Osteoblast (primary cell): Measurements from ENCODE around the gene EDN2. TPM values are rescaled to one million over a fixed set of nuclear protein-coding genes. Genes with fewer than 3 reads are reported as not detected.

Experiments used
- DNase-seq: peaks from one replicate; pipeline ENCODE4 v3.0.0; 2011; ENCODE audit warnings: low spot score, mixed read lengths; ENCODE audit not compliant: insufficient read length; ENCODE audit errors: missing footprints
- H2AFZ ChIP-seq: 2 replicates; pipeline ENCODE4 v1.6.0; 2011; ENCODE audit warnings: mild to moderate bottlenecking, low read length
- H3K27ac ChIP-seq: 2 replicates; pipeline ENCODE4 v1.5.1; 2011; ENCODE audit warnings: mild to moderate bottlenecking, low read depth, low read length, moderate library complexity
- H3K27me3 ChIP-seq: 2 replicates; pipeline ENCODE4 v1.6.0; 2012; ENCODE audit warnings: mild to moderate bottlenecking, control low read depth, inconsistent platforms, low read length, moderate library complexity; ENCODE audit not compliant: insufficient read depth
- H3K36me3 ChIP-seq: 2 replicates; pipeline ENCODE4 v1.5.1; 2011; ENCODE audit warnings: mild to moderate bottlenecking, low read length, control low read depth, moderate library complexity; ENCODE audit not compliant: insufficient read depth
- H3K4me1 ChIP-seq: 2 replicates; pipeline ENCODE4 v1.5.1; 2011; ENCODE audit warnings: mild to moderate bottlenecking, low read length, control low read depth, moderate library complexity; ENCODE audit not compliant: insufficient read depth
- H3K4me2 ChIP-seq: 2 replicates; pipeline ENCODE4 v1.6.0; 2011; ENCODE audit warnings: mild to moderate bottlenecking, low read length; ENCODE audit not compliant: insufficient read depth
- H3K4me3 ChIP-seq: fragments of 200-600 bp; sonication (generic); 3 replicates; pipeline ENCODE4 v1.5.1; 2012; ENCODE audit warnings: mild to moderate bottlenecking, low read length, inconsistent platforms; ENCODE audit not compliant: insufficient read depth
- H3K79me2 ChIP-seq: 2 replicates; pipeline ENCODE4 v1.6.0; 2012; ENCODE audit warnings: mild to moderate bottlenecking, low read length, control low read depth, inconsistent platforms; ENCODE audit not compliant: insufficient read depth
- H3K9me3 ChIP-seq: 2 replicates; pipeline ENCODE4 v1.5.1; 2011; ENCODE audit warnings: low read depth, low read length, control low read depth
- H4K20me1 ChIP-seq: 2 replicates; pipeline ENCODE4 v1.6.0; 2012; ENCODE audit warnings: mild to moderate bottlenecking, low read length, control low read depth; ENCODE audit not compliant: insufficient read depth
- total RNA-seq: library from RNA; depleted of rRNA; stranded (reverse); fragments of >200 nt; gene quantifications from 2 replicates; pipeline ENCODE4 v1.2.3, GENCODE V29; 2012
- TF ChIP-seq, protein P1 (sequence below): IDR thresholded peaks from 2 replicates; pipeline ENCODE4 v1.5.1; 2011; ENCODE audit warnings: mild to moderate bottlenecking, low read depth, low read length, moderate library complexity; ENCODE audit errors: extremely low read depth

EDN2 gene
- total RNA-seq, 1 donor, result not detected

DNA sequence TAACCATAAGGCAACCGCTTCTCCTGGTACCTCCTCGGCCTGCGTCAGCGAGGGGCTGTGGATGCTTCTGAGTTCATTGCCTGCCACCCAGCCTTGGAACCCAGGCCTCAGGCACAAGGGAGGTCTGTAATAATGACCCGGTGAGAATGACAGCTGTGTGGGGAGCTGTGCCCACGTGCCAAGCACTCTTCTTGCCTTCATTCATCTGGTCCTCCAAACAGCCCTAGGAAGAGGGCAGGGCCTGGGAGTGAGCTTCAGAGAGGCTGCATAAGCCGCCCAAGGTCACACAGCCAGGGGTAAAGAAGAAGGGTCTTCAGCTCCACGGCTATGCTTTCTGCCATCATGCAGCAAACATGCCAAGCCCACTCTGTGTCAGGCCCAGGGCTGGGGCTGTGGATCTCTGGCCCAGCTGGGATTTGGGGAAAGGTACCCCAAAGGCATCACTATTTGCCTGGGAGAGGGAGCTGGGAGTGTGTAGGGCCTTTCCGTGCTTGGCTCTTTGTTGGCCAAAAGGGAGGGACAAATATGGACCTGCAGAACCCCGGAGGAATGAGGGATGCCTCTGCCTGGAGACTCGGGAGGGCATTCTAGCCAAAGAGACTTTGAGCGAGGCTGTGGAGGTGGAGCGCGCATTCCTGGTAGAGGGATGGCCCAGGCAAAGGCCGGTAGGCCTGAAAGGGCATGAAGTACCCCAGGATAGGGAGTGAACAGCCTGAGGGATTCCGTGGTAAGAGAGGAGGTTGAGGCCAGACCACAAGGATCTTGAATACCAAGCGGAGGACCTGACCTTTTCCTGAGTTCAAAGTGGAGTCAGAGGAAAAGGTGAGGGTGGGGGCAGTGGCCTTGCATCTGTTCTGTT lies 10.1 kb upstream of the EDN2 start:
- H3K79me2 ChIP-seq, result no peaks in the 10 kb centered on the region

GRCh38 chr1:41493626-41494350 lies 9.3 kb upstream of the EDN2 start:
- TF ChIP-seq, protein P1, sequence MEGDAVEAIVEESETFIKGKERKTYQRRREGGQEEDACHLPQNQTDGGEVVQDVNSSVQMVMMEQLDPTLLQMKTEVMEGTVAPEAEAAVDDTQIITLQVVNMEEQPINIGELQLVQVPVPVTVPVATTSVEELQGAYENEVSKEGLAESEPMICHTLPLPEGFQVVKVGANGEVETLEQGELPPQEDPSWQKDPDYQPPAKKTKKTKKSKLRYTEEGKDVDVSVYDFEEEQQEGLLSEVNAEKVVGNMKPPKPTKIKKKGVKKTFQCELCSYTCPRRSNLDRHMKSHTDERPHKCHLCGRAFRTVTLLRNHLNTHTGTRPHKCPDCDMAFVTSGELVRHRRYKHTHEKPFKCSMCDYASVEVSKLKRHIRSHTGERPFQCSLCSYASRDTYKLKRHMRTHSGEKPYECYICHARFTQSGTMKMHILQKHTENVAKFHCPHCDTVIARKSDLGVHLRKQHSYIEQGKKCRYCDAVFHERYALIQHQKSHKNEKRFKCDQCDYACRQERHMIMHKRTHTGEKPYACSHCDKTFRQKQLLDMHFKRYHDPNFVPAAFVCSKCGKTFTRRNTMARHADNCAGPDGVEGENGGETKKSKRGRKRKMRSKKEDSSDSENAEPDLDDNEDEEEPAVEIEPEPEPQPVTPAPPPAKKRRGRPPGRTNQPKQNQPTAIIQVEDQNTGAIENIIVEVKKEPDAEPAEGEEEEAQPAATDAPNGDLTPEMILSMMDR, result no peak
- Histone ChIP-seq H3K9me3 (no peaks in the 10 kb centered on the region), H3K27ac (peak overlapping the region; percentile 58), H2AFZ (no peak overlapping the region), H3K4me2 (no peak overlapping the region), H3K4me3 (no peak overlapping the region), H3K36me3 (no peaks in the 10 kb centered on the region), H3K4me1 (peaks cover 20% of the 10 kb centered on the region), H3K79me2 (no peaks in the 10 kb centered on the region), H4K20me1 (no peaks in the 10 kb centered on the region), H3K27me3 (no peaks in the 10 kb centered on the region)
- no peak for DNase-seq

More for the DNA sequence above, 10.1 kb upstream of the EDN2 start:
- Histone ChIP-seq H3K27me3 (no peaks in the 10 kb centered on the region), H2AFZ (no peak overlapping the region), H3K27ac (no peak overlapping the region), H3K9me3 (no peaks in the 10 kb centered on the region), H4K20me1 (no peaks in the 10 kb centered on the region), H3K4me1 (peaks cover 23% of the 10 kb centered on the region), H3K36me3 (no peaks in the 10 kb centered on the region), H3K4me3 (no peak overlapping the region), H3K4me2 (no peak overlapping the region)
- TF ChIP-seq, protein P1, result no peak
- no peak for DNase-seq

GRCh38 chr1:41493117-41493536 lies 8.6 kb upstream of the EDN2 start:
- no peaks in the 10 kb centered on the region for H4K20me1 ChIP-seq
- H3K9me3 ChIP-seq, result no peaks in the 10 kb centered on the region
- peak overlapping the region; percentile 58 for H3K27ac ChIP-seq
- no peak overlapping the region for H2AFZ ChIP-seq
- no peaks in the 10 kb centered on the region for H3K79me2 ChIP-seq
- H3K27me3 ChIP-seq, result no peaks in the 10 kb centered on the region
- peaks cover 17% of the 10 kb centered on the region for H3K4me1 ChIP-seq
- TF ChIP-seq, protein P1, result no peak
- no peaks in the 10 kb centered on the region for H3K36me3 ChIP-seq
- peak; percentile 98 for DNase-seq
- no peak overlapping the region for H3K4me2 ChIP-seq
- H3K4me3 ChIP-seq, result no peak overlapping the region

GRCh38 chr1:41492341-41492848 lies 7.9 kb upstream of the EDN2 start:
- TF ChIP-seq, protein P1, result peak; percentile 64
- no peaks in the 10 kb centered on the region for H3K36me3 ChIP-seq
- DNase-seq, result no peak
- no peak overlapping the region for H2AFZ ChIP-seq
- peaks cover 17% of the 10 kb centered on the region for H3K4me1 ChIP-seq
- no peak overlapping the region for H3K4me3 ChIP-seq
- H3K9me3 ChIP-seq, result no peaks in the 10 kb centered on the region
- no peaks in the 10 kb centered on the region for H3K27me3 ChIP-seq
- no peak overlapping the region for H3K27ac ChIP-seq
- H4K20me1 ChIP-seq, result peaks cover 3% of the 10 kb centered on the region
- no peaks in the 10 kb centered on the region for H3K79me2 ChIP-seq
- H3K4me2 ChIP-seq, result no peak overlapping the region
